GM21515 (cell line): ENCODE results near the gene DOCK9.

ENCODE experiments used
- ATAC-seq: cut with Tn5 transposase; IDR thresholded peaks from one replicate; pipeline ENCODE4 v1.9.1; 2021; ENCODE audit not compliant: unreplicated experiment

The DOCK9 gene

DNA sequence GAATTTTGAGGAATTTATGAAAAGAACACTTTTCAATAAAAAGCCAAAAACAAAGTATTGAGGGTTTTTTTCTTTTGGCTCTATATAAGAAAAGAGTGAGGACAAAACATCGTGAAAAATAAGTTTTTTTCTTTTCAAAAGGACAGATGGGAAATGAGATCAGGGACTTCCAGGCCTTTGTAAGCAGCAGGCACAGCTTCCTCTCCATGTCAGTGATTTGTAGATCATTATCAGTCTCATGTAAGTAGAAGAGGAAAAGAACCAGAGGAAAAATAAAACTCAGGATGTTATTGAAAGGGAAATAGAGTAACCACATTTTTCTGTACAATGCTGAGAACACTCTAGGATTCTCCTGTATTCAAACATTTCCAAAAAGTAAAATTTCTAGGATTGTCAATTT is 29.9 kb downstream of the DOCK9 start:
- ATAC-seq: no peak

DNA sequence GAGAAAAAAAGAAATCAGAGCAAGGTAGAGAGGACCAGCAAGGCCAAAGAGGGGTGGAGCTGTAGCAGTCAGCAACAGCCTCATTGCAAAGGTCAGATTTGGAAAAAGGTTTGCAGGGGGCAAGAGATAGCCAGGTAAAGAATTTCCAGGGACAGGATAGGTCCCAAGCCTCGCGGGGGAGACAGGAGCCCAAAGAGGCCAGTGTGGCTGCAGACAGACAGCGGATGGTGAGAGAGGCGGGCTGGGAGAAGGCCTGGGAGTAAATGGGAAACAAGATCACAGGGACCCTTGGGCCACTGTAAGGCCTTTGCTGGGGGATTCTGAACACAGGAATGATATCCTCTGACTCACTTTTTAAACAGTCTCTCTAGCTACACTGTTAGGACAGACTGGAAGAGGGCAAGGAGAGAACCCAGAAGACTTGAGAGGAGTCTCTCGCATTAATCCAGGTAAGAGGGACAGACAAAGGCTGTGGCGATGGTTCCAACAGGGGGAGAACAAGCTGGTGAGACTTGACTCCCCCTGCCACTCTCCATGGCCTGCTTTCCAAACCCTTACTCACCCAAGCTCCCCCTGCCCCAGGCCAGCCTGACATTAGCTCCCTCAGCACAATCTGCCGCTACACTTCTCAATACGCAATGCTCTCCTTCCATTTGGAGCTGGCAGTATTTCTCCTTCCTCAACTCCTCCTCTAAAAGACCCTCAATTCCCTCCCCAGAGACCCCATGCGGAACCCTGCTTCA is 31.8 kb downstream of the DOCK9 start:
- ATAC-seq: no peak

DNA sequence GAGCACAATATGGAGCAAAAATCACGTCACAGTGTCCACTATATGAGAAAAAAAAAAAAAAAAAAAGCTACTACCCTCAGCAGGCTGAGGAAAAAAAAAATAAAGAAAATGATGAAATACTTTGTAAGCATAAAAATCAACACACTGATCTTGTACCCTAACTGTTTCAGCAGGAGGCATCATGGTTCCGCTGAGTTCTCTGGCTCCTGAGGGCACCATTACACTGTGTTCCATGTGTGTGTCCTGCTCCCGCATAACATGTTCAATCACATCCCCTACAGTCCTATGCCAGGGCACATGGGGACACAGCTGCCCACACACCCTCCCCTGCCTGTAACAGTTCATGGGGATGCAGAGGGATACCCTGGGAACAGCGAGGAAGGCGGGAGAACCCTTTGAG is 33.5 kb downstream of the DOCK9 start:
- ATAC-seq: no peak

DNA sequence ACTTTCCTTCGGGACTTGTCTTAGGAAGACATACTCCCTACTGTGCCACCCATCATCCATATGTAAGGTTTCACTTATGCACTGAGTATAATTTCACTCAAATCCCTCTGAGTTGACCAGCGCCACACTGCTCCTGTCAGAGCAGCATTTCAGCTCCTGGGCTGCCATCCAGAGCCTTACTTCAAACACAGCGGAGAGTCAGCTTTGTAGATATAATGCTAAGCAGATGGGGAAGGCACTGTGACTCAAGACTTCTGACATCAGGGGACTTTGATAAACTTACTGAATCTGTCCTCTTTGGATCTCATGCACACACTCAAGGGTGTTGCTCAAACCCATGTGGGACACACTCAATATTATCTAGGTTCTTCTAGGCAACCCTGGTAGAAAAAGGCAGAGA is 34.9 kb downstream of the DOCK9 start:
- no peak for ATAC-seq

DNA sequence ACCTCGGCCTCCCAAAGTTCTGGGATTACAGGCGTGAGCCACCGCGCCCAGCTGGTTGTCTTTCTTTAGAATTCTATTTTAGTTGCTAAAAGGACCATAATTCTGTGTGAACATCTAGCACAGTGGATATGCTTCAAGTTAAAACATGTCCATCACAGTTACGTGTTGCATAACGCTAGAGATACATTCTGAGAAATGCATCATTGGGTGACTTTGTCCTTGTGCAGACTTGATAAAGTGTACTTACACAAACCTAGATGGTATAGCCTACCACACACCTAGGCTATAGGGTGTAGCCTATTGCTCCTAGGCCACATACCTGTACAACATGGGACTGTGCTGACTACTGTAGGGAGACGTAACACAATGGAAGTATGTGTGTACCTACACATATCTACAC is 35.4 kb downstream of the DOCK9 start:
- no peak for ATAC-seq

DNA sequence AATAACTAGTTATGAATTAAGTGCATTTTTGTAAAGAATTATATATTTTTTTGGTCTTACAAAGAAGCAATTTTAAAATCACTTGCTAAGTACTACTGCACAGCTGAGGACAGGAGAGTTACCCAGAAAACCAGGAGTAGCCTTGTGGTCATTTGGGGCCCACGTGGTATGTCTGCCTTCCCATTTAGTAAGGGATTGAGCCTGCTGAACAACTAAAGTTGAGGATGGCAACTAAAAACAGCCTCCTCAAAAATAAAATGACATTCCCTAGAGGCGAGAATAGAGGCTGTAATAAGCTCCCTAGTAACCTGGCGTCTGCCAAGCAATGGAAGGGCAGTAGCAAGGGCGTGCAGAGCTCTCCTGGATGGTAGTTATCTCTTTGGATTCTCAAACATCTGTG is 36.3 kb downstream of the DOCK9 start:
- ATAC-seq: no peak

DNA sequence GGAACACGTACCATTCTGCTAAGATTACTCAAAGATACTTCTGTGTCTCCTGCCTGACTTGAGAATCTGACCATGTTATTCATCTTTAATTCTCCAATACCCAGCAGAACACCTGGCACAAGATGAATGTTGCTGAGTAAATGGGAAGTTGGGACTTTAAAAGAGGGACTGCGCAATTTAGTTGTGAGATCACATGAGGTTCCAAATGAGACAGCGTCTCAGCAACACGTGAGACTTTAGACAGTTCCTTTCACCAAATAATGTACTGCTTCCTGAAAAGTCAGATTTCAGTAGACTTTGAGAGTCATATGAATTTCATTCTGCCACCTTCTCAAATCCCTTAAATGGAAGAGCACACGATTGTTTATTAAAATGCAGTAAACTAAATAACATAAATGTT is 36.7 kb downstream of the DOCK9 start:
- ATAC-seq: no peak

DNA sequence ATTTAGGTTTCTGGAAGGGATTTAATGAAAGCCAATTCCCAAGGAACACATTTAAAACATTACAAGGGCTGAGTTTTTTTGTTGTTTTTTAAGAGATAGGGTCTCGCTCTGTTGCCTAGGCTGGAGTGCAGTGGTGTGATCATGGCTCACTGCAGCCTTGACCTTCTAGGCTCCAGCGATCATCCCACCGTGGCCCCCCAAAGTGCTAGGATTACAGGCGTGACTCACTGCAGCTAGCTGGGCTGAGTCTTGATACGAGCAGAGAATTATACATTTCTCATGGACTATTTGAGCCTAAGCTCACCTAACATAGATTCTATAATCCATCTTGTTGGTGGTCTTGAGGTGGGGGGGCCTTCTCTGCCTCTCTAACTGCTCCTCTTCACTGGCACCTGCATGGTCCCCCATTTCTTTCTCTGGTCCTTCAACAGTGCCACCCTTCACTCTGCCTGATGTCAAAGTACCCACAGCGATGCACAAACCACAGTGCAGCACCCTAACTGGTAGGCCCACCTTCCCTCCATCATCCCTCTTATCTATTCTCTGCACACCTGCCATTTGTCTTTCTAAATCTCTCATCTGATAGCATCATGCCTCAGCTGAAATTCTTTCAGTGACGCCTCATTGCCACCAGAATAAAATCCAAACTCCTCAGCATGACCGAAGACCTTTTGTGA is 37.4 kb downstream of the DOCK9 start:
- ATAC-seq: no peak

DNA sequence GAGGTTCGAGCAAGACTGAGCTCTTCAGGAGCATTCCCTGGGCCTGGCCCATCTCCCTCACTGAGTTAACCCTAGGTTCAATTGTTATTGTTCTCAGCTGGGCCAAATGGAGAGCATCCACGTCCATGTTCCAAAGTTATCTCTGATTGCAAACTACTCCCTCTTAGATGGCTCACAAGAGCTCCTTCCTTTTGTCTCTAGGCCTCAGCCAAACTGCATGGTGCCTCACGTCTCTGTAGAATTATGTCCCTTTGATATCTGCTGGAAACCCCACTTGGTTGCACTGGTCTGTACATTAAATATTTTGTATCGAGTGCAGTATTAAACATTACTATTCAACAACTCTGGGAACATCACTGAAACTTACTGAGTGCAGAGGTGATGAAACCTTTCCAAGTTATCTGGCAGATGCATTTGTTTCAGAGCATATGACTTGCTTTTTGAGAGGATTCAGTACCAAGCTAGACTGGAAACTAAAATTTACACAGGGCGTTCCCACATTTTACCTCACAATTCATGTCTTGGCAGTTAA is 38.1 kb downstream of the DOCK9 start:
- ATAC-seq: no peak

DNA sequence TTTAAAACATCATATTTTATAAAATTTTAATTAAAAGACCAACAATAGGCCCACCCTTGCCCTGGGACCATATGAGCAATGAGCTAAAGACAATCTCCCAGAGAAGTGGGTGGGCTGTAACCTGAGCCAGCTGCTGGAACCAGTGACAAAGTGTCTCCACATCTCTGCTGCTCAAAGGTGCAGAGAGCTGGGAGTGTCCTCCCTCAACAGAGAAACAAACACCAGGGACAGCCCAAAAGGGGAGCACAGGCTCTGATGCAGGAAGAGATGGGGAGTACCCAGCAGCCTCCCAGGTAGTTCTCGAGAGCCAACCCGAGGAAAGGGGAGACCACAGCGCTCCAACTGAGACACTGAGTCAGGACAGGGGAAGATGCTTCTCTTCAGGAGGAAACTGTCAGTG is 39.1 kb downstream of the DOCK9 start:
- no peak for ATAC-seq

DNA sequence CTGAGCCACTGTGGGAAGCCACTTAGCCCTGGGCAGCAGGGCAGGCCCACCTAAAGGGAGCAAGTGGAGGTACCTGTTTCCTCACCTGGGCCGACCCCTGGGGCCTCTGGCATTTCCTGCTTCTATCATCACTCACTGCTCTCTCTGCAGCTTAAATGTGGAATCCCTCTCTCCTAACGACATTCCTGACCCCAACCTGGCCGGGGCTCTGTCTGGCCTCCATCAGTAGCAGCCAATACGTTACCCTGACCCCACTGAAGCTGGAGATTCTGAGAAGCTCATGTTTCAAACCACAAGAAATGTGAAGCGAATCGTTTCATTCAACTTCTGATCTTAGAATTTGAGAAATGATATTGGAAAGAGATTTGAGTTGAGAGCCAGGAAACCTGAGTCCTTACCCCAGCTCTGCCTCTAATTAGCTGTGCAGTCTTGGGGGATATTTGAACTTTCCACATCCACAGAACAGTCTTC is 39.9 kb downstream of the DOCK9 start:
- no peak for ATAC-seq

DNA sequence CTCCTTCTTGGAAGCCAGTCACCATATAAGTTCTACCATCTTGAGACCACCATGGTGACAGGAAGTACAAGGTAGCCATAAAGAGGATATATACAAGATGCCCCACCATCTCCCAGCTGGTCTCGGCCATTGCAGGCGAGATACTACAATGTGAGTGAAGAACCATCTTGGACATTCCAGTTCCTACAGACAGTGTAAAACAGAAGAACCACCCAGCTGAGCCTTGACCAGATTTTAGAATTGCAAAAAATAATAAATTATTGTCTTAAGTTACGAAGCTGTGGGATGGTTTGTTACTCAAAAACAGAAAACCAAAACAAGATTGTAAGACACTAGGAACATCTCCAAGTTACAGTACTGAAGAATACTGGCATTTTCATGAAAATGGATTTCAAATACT is 43.6 kb downstream of the DOCK9 start:
- no peak for ATAC-seq

DNA sequence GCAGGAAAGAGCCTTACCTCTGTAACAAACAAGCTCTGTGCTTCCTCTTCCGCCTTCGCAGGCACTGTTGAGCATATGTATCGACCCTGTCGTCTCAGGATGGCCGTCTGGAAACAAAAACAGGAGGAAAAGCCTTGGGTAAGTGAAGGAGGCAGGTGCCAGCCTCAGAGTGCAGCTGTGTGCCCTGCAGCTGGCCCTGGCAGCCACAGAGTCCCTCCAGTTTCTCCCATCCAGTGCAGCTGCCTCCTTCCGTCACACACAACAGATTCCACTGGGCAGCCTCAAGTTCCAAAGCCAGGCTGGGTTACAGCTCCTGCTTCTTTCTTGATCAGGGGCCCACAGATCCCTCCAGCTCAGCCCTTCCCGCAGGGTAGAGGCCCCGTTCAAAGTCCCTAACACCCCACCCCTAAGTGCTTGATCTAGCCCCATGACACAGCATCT is 47.7 kb downstream of the DOCK9 start:
- ATAC-seq: no peak

DNA sequence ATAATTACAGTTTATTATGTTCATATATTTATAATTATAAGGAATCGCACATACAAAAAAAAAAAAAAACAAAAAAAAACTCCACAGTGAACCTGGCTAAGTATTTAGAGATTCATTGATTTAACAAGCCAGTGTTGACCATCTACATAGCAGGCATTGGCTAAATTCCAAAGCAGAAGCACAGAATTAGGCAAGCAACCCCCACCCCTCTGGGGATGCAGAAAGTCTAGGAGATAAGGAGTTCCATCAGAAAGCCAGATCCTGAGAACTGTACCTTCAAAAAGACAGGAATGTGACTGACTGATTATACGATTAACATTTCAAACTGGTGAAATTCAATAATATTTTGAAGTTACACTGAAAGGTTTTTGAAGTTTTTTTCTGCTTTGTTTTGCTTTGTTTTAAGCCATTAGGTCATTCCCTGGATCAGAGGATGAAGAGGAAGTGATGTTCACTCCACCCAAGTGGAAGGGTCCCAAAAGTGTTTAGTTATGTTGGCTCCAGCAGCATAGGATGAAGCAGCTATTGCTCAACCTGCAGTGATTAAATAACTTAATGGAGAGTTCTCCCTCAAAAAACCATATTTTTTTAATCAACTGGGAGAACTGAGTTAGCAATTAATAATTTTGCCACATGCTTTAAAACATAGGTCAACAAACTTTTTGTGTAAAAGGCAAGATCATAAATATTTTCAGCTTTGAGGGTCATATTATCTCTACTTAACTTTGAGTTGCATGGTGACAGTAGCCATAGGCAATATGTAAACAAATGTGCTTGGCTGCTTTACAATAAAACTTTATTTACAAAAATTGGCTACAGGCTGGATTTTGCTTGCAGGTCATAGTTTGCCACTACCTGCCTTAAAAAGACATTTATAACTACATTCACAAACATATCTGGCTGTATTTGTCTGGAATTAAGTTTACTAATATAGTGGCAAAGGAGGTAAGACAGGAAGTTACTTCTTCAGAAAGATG is 49.6 kb downstream of the DOCK9 start:
- no peak for ATAC-seq

DNA sequence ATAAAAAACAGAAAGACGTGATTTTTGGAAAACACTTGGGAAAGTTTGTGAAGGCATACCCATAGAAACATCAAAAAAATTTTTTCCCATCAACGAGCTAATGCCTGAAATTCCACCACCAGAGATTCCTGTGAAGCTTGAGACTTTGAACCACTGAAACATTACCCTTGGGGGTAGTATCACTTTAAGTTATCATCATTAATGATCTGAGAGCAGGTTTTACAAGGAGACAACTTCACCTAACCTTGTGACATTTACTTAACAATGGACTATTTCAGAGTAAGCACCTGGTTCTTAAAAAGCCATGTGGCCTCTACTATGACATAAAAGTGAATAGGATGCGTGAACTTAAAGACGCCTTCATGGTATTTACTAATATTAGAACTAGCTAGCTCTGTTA is 51.9 kb downstream of the DOCK9 start:
- ATAC-seq: no peak

DNA sequence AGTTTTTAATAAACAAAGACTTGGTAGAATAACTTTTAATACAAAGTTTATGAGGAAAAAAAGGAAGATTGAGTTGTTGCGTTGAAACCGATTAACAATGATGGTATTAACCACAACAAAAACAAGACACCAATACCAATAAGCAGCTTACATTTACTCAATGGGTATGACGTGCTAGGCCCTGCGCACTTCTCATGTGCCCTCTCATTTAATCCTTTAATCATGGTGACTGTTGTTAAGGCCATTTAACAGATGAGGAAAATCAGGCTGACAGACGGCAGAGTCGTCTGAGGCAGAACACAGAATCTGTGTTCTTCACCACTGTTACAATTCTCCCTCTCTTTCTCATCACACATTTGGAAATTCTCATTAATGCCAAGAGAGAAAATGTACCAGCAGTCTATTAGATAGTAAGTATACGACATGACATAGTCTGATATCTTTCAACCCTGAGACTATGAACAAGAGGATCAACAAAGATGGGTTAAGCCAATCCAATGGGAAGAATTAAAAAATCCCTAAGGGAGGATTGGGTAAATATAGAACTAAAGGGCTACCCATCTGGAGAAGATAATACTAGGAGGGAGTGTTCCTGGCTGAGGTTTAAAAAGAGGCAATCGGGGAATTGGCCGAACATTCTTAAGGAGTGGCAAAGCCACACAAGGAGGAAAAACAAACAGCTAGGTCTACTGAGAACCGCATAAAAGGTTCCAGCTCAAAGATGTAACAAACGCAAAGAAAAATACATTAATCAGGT is 54.0 kb downstream of the DOCK9 start:
- ATAC-seq: no peak

DNA sequence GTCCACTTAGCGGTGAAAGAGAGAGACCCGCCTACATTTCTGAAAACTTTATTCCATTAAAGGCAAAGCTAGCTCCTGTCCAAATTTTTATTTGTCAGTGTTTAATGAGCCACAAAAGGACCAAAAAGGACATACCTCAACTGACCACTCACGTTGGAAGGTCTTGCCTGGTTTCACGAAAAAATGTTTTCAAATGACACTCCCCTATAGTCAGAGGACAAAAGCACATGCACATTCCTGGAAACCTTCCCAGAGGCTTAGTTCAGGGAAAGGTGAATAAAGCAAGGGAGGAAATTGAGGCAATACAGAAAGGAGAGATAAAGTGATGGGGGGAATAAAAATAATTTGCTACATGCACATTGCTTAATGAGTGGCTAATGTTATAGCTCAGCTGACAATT is 55.6 kb downstream of the DOCK9 start:
- no peak for ATAC-seq

DNA sequence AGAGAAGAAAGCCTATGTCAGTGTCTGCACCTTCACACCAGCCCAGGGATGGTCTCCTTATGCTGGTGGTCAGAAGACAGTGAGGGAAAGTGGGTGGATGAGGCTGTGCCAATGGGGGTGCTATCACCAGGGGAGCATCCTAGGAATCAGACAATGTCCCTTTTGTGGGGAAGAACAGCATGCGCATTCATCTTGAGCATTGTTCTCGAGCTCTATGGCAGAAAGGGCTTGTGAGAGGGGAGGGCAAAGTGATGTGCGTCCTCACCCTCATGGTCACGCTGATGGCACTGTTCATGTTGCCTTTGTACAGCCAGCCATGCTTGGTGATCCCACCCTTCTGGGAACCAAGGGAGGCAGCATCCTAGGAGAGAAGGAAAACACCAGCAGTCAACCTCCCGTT is 56.1 kb downstream of the DOCK9 start:
- no peak for ATAC-seq

DNA sequence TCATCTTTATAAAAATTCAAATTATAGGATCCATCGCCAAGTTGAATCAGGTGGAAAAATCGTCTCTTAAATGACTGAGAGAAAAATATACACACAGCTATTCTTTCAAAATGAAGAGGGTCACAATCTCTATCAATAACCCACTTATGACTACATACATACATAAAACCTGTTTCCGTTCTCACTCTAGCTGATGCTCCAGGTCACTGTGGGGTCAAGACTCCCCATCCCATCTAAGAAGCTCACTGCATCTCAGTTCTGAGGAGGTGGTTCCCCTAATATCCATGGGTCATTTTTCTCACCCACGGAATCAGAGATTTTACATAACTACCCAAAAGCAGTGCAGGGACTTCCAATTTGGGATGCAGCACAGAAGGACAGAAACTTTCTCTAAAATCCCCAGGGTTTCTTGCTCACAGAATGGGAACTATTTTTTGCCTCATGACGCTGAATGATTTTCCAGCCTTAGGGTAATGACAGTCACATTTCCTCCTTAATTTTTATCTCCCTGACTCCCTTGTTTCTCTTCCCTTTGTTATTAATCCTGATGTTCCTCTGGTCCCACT is 56.8 kb downstream of the DOCK9 start:
- ATAC-seq: no peak

DNA sequence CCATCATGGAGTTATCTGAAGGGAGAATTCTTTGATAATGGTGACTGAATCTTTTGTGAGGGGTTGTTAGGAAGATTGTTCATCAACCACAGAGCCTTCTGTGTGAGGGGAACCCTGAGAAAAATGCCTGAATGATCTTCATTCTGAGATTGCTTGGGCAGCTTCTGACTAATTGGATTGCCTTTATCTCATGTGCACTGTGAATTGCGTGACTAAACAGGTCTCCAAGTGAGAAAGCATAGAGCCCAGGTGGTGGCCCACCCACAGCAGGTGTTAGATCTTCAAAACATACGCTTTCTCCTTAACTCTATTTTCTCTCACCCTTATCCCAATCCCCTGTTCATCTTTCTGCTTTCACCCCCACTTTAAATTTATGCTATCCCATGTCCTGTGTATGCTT is 58.3 kb downstream of the DOCK9 start:
- ATAC-seq: no peak
